HG02610 (cell line): ENCODE measurements around the gene MLYCD.
"Not testable (repeated sequence)": the region's sequence is repeated elsewhere in the genome, so short reads cannot be mapped to it uniquely, and the experiment has no call there.

Source experiments
- ATAC-seq: cut with Tn5 transposase; IDR thresholded peaks from one replicate; pipeline ENCODE4 v1.9.1; 2021; ENCODE audit warnings: mild to moderate bottlenecking, moderate library complexity; ENCODE audit not compliant: unreplicated experiment

MLYCD gene

DNA sequence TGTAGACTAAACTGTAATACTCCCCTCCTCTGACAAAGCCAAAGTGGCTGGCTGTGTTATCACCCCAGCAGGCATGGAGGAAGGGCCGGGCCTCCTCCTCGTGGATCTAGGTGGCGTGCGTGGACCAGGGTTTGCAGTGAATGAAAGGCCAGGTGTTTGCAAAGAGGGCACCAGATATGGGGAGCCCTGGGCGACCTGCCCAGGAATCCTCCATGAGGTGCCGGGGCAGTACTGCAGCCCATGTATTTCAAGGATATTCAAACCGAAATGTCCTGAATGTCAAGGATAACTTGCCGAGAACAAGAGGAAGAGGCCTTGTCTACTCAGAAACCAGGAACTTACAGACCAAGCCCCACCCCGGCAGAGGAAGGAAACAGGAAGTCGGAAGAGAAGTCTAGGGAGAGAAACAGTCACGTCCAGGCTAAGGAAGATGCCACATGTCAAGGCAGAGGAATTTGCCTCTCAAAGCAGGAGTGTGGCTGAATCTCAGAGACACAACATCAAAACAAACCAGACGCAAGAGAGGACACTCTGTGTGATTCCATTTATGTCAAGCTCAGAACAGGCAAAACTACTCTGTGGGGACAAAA, 40.4 kb downstream of the MLYCD start:
- no peak for ATAC-seq

- ATAC-seq, result no peak
These were observed 41.2 kb downstream of the MLYCD start for GRCh38 chr16:83940119-83940518.

- no peak for ATAC-seq
These were observed 41.9 kb downstream of the MLYCD start for GRCh38 chr16:83940630-83941378.

GRCh38 chr16:83941546-83941945, 42.6 kb downstream of the MLYCD start:
- not testable (repeated sequence) for ATAC-seq

- no peak for ATAC-seq
These were observed 43.2 kb downstream of the MLYCD start for GRCh38 chr16:83942074-83942473.

DNA sequence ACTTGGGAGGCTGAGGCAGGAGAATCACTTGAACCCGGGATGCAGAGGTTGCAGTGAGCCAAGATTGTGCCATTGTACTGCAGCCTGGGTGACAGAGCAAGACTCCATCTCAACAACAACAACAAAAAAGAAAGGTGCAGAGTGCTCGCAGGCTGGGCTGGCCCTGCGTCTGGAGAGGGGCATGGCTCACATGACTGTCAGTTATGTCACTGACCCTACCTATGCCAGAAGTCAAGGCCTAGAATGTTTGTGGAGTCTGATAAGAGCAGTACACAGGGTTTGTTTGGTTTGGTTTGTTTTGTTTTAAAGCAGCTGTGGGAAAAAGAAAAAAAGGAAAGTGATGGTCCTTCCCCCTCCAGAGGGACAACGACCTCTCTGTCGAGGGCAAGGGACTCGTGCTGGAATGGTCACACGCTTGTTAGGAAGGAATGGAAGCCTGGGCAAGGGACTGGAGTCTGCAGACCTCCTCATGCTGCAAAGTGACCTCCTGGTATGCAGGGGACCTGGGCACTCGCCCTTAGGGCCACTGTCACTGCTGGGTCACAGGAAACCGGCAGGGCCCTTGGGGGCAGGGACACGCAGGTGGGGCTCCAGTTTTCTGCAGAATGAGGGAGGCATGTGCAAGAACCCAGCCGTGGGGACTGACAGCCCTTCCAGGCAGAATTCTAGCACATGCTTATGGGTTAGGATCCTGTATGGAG, 44.0 kb downstream of the MLYCD start:
- no peak for ATAC-seq

- no peak for ATAC-seq
These were observed 44.7 kb downstream of the MLYCD start for GRCh38 chr16:83943516-83944050.

DNA sequence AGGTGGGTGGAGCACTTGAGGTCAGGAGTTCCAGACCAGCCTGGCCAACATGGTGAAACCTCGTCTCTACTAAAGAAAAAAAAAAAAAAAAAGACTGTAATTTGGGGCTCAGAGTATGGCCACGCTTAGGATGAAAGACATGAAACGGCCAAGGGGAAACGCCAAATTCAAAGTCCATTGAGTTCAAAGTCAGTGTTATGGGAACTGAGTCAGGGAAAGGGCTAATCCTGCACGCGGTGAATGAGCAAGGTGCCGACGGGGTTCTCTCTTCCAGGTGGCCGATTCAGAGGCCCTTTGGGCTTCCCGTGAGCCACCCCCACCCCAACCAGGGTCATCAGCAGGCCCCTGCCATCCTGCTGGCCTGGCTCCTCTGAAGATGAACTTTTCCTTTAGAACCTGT, 46.7 kb downstream of the MLYCD start:
- ATAC-seq, result no peak

DNA sequence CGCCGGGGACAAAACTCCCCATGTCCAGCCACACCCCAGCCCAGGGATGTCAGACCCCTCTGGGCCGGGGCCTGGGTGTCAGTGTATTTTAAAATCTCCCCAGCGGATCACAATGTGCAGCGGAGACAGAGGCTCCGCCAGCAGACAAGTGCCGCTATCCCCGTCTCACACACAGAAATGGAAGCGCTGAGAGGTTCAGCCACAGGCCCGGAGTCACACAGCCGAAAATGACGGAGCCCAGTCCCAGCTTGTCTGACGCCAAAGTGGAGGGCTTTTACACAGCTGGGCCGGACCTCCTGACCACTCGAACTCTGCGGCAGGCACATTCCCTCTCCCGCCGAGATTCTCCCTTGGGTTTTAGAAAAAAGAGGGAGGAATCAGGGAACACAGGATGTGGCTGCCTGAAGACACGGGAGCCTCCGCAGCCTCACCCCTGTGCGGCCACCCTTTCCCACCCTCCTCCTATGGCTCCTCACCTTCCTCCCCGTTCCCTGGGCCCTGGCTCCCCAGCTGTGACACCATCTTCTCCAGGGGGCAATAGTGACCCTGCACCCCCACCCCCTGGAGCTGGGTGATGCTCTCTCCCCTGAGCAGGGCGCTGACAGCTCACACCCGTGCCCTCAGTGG, 47.4 kb downstream of the MLYCD start:
- ATAC-seq, result no peak

DNA sequence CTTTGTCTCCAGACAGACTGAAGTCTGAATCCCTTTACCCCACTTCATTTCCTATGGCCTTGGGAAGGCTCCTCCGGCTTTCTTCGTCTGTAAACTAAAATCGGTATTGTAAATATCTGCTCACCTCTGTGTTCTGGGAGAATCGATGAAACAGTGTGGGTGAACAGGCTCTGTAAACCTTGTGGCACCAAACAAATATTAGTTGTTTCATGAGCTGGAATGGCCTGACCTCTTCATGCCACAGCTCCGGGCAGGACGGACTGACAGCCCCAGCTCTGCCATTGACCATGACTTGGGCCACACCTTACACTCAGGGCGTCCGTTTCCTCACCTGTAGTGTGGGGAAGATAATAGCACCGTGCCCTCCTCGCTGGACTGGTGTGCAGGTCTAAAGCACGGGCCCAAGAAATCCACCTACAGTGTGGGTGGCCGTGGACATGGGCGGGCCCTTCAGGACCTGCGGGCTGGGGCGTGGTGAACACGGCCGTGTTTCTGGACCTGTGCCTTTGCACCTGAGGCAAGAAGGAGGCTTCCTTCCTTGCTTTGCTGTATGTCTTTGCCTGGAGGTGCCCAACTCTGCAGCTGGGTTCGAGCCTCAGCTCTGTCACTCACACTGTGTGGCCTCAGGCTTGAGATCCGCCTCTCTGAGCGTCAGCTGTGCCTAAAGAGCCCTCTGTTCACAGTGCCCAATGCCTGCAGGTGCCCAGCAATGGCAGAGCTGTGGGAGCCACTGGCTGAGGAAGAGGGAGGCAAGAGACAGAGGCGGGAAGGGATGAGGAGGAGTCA, 48.1 kb downstream of the MLYCD start:
- ATAC-seq, result no peak

GRCh38 chr16:83947642-83948234, 48.8 kb downstream of the MLYCD start:
- no peak for ATAC-seq

GRCh38 chr16:83948914-83949723, 50.2 kb downstream of the MLYCD start:
- no peak for ATAC-seq

- ATAC-seq, result no peak
These were observed 50.7 kb downstream of the MLYCD start for GRCh38 chr16:83949724-83950001.

GRCh38 chr16:83950862-83951399, 52.0 kb downstream of the MLYCD start:
- not testable (repeated sequence) for ATAC-seq

- ATAC-seq, result no peak
These were observed 52.6 kb downstream of the MLYCD start for GRCh38 chr16:83951544-83951943.

DNA sequence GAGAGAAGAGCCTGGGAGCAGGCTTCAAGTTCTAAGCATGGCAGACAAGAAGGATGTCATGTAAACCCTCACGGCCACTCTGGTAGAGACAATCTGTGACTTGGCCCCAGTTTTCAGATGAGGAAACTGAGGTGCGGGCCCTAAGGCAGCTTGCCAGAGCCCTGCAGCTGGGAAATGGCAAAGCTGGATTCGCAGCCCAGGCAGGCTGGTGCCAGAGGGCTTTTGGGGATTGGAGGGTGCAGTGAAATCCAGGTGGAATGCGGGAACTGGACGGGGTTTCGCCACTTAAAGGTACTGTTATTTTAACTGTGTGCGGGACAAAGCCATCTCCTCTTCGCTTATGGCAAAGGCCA, 53.6 kb downstream of the MLYCD start:
- peak; percentile 12 for ATAC-seq

DNA sequence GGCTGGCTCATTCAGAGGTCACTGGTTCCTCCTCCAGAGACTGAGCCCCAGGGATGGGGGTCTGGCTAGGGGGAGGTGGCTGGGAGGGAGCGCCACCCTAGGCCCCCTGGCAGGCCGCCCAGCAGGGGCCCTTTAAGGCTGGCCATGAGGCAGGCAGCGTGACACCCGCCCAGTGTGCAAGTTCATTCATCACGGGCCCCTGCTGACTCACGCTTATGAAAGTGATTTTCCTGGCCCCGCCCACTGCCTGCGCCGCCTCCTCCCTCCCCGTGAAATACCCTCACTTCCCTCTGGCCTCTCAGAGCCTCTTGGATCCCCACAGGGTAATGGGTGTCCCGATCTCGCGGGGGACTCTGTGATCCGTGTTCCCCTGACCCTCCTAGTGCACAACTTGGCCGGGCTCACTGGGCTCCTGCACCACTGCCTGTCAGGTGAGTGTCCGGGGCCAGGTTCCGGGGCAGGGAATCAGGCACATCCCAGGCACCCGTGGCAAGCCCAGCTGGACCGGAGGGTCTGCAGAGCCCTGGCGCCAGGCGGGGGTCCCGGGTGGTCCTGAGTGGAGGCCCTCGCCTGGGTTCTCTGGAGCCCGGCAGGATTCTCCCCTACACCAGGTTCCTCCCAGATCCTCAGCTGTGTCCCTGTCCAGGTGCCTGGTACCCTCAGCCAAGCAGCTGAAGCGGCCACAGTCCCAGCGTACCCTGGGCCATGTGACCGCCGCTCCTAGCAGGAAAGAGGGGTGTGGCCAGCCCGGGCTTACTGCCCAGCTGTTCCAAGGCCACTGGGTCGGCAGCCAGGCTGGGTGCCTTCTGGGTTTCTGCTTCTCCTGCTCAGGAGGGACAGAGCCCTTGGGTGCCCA, 54.3 kb downstream of the MLYCD start, which contains the start of gene OSGIN1:
Gene OSGIN1 (plus strand): TSS at position 301 of the 856 bp plus-strand sequence. CDS start 4,432 bp downstream, outside the sequence.
- ATAC-seq, result peak; percentile 92
